GM21381 (cell line): ENCODE data around the gene PPP2CA.
"Not testable (repeated sequence)": the region's sequence is repeated elsewhere in the genome, so short reads cannot be mapped to it uniquely, and the experiment has no call there.

Experiments
- ATAC-seq: cut with Tn5 transposase; IDR thresholded peaks from one replicate; pipeline ENCODE4 v1.9.1; 2021; ENCODE audit warnings: mild to moderate bottlenecking, moderate library complexity; ENCODE audit not compliant: unreplicated experiment

Gene PPP2CA

DNA sequence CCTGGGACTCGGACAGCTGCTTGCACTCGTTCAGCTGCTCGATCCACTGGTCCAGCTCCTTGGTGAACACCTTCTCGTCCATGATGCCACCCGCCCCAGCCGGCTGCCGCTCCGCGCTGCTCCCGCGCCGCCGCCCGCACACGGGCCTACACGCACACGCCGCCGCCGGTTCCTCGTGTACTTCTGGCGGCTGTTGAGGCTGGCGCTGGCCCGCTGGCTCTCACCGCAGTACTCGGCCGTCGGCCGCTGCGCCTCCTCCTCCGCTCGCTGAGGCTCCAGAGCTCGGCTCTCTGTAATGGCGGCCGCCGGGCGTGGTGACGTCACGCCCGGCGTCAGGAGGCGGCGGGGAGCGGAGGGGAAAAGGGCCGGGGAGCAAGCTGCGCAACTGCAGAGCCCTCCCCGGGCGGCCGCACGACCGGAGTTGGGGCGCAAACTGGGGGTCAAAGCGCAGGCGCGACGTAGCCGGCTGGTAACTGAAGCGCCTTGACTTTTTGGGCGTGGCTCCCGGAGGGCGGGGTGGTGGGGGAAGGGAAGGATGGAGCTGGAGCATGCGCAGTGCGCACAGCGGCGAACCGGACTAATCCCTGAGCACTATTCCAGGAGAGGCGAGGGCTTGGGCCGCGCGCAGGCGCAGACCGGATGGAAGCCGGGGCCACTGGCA is at the start of gene PPP2CA:
PPP2CA (minus strand) TSS at position 294 of the 661 bp plus-strand sequence; CDS start at position 82, 212 bp downstream.
- peak; percentile 77 for ATAC-seq

DNA sequence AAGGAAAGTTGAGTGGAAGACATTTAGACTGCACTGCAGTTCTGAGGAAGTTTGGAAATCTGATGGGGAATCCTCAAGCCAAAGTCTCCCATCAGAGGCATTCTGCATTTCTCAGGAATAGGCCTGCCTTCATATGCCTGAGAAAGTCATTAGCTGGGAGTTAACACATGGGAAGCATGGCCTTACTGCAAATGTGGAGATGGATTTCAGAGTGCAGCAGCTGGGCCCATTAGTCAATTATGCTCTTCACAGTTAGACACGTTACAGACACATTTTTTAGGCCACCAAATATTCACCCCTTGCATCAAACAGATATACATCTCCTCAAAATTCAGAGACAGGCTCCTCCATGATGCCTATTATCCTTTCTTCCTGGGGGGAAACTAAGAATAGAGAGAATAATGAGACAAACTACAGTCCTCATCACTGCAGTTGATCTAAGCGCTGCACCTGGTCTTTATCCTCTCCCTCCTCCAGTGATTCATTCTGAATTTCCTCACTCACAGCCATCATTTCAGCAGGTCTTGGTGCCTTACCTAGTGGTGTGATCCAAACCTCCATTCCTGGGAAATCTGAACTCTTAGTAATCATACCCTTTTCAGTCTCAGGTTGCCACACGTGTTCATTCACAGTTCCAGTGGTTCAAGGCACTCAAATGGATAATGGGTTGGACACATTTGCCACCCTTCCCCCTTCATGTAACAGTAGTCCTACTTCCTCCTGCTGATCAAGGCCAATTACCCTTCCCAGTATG is 47.9 kb upstream of the PPP2CA start:
- no peak for ATAC-seq

DNA sequence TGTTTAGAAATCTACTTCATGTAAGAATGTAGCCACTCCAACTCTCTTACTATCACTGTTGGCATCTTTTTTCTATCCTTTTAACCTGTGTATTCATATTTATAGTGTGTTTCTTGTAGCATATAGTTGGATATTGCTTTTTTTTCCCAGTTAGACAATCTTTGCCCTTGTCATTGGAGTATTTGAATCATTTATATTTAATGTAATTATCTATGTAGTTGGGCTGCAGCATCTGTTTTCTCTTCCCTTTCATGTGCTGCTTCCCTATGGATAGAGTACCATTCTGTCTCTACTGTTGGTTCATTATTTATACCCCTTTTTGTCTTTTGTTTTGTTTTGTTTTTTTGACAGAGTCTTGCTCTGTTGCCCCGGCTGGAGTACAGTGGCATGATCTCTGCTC is 45.2 kb upstream of the PPP2CA start:
- no peak for ATAC-seq

DNA sequence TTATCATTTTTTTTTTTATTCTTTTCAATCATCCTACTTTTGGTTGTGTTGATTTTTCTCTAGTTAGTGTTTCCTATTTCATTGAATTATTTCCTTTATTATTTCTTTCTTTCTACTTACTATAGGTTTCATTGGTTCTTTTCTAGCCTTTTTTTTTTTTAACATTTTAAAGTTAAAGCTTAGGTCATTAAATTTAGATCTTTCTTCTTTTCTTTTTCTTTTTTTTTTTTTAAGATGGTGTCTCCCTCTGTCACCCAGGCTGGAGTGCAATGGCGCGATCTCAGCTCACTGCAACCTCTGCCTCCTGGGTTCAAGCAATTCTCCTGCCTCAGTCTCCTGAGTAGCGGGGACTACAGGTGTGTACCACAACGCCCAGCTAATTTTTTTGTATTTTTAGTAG is 43.0 kb upstream of the PPP2CA start:
- ATAC-seq = no peak

DNA sequence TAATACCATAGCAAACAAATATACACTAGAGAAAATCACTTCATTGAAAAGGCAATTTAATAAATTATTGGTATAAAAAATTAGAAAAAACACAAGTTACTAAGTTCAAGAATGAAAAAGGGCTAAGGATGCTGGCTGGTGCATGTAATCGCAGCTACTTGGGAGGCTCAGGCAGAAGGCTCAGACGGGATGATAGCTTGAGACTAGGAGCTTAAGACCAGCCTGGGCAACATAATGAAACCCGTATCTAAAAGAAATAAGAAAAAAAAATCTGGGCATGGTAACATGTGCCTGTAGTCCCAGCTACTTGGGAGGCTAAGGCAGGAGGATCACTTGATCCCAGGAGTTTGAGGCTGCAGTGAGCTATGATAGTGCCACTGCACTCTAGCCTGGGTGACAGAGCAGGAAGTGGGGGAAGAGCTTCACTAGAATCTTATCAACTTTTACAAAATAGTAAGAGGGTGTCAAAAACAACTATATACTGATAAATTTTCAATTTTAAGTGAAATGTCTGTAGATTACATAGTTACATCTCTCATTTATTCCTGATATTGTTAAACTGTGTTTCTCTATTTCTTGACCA is 42.2 kb upstream of the PPP2CA start:
- ATAC-seq = no peak

DNA sequence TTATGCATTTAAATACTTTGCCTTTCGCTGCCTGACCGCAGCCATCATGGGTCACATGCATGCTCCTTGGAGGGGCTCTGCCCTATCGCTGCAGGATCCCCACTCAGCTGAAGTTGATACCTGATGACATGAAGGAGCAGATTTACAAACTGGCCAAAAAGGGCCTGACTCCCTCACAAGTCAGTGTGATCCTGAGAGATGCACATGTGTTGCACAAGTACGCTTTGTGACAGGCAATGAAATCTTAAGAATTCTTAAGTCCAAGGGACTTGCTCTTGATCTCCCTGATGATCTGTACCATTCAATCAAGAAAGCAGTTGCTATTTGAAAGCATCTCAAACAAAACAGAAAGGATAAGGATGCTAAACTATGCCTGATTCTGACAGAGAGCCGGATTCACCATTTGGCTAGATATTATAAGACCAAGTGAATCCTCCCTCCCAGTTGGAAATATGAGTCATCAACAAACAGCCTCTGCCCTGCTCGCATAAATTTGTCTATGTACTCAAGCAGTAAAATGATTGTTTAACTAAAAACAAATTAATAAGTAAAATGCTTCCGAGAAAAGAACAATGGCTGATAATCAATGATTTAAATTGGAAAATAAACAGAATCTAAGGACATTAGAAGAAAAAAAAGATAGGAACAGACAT is 41.6 kb upstream of the PPP2CA start:
- no peak for ATAC-seq

DNA sequence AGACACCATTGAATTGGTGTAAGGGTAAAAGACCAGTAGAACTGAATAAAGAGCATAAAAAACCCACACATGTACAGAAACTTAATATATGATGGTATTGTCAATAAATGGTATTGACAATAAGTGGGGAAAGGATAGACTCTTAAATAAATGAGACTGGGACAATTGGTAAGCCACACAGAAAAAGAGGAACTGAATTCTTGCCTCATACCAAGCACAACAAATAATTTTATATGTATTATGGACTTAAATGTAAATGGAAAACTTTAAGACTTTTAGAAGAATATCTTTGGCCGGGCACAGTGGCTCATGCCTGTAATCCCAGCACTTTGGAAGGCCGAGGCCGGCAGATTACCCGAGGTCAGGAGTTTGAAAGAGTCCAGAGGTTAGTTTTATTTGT is 37.9 kb upstream of the PPP2CA start:
- no peak for ATAC-seq

DNA sequence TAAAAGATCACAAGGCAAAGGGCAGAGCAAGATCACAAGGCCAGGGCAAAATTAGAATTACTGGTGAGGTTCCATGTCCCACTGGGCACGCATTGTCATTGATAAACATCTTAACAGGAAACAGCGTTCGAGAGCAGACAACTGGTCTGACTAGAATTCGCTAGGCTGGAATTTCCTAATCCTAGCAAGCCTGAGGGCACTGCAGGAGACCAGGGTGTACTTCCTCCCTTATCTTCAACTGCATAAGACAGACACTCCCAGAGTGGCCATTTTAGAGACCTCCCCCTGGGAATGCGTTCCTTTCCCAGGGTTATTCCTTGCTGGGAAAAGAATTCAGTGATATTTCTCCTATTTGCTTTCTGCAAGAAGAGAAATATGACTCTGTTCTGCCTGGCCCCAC is 36.8 kb upstream of the PPP2CA start:
- not testable (repeated sequence) for ATAC-seq

DNA sequence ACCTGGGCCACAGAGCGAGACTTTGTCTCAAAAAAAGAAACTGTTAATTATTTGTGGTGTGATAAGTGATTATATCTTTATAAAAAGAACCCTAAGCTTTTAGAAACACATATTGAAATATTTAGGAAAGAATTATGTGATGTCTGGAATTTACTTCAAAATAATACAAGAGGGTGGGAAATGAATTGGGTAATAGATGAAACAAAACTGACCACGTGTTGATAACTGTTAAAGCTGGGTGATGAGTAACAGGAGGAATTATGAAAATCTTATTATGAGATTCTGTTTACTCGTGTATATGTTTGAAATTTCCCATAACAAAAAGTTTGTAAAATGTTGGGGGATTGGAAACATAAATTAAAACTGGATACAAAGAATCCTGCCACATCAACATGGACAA is 33.0 kb upstream of the PPP2CA start:
- no peak for ATAC-seq

DNA sequence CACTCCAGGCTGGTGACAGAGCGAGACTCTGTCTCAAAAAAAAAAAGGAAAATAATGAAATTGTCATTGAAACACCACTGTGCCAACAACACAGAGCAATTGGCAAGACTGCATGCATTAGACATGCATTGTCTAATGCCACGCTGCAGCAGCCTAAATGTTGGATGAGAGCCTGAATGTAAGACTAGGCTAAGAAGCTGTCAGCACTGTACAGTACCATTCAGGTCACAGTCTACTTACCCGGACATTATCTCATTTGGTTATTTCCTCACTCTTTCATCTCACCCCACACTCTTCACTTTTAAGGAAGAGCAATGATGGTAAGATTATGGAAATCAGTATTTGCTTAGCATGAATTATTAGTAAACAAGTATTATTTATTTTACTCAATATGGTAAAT is 31.3 kb upstream of the PPP2CA start:
- no peak for ATAC-seq

DNA sequence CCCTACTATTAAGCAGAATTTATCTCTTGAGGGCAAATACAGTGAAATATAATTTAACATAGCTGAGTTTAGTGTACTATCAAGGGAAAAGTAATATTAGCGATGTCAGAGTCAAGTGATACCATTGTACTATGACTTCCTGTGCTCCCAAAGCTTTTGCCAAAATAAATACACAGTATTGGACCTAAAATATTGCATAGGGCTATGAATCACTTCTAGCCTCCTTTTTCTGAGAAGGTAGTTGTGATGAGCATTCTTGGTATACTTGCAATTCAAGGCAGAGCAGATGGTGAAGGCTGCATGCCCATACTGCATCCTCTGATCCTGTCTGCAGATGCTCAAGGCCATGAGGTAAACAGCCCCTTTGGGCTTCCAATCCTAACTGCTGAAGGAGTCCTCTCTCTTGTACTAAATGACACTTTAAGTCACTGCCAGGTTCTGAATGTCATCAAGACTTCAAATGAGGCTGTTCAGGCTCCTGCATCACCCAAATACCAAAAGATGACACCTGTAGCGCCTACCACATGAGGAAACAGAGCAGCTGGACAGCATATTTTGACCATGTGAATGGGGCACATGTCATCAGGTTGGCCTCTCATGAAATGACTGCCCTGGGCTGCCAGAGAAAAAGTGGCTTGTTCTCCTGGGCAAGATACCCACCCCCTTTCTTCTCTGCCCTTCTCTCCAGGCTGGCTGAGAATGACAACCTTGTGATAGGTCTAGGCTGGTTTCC is 29.7 kb upstream of the PPP2CA start:
- no peak for ATAC-seq

DNA sequence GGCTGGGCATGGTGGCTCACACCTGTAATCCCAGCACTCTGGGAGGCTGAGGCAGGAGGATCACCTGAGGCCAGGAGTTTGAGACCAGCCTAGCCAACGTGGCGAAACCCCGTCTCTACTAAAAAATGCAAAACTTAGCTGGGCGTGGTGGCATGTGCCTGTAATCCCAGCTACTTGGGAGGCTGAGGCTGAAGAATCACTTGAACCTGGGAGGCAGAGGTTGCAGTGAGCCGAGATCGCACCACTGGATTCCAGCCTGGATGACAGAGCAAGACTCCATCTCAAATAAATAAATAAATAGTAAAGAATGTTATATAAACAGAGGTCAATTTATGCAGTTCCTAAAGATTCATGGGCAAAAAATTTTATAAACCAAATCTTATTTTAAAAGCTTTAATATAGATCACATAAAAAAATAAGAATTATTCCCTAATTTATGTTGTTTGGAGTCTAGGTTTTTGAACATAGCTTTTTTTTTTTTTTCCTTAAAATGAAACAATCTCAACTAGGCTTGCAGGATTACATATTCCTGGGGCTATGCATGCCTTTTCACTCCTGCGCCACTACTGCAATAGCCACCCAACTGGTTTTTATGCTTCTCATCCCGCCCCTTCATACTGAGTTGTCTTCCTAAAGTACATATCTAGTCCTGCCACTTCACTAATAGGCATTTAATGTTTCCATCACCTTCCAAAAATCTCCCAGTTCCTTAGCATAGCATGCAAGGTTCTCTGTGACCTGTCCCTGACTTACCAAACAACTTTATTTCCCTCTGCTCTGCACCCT is 27.7 kb upstream of the PPP2CA start:
- ATAC-seq = not testable (repeated sequence)

DNA sequence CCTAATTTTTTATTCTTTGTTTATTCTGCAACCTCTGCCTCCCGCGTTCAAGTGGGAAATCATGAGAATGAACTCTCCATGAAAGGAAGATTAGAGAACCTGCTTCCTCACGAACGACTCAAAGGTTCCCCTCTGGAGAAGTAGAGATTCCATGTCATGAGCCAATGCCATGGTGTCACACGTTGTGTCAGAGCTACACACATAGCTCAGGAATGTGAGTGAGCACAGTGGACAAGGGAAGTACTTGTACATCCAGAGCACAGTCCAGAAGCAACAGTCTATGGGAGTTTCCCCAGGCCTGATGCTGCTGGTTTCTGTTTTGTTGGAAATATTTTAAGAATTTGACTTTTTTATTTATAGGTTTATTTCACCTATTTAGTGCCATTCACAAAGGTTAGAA is 26.8 kb upstream of the PPP2CA start:
- no peak for ATAC-seq

DNA sequence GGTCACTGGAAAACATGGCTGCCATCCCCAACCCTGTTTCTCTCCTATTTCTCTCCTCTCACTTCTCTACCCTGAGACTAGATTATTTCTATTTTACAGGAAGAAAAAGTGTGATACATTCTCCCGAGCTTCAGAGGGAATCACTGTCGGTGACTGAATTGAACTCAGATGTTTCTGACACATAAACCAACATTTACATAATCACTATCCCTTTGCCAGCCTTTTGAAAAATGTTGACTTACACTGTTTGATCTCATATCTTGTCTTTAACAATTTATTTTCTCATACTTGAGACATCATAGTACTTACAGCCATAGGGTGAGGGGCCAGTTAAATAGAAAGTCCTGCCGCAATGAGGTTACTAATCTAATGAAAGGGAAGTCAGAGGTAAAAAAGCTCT is 25.1 kb upstream of the PPP2CA start:
- no peak for ATAC-seq

DNA sequence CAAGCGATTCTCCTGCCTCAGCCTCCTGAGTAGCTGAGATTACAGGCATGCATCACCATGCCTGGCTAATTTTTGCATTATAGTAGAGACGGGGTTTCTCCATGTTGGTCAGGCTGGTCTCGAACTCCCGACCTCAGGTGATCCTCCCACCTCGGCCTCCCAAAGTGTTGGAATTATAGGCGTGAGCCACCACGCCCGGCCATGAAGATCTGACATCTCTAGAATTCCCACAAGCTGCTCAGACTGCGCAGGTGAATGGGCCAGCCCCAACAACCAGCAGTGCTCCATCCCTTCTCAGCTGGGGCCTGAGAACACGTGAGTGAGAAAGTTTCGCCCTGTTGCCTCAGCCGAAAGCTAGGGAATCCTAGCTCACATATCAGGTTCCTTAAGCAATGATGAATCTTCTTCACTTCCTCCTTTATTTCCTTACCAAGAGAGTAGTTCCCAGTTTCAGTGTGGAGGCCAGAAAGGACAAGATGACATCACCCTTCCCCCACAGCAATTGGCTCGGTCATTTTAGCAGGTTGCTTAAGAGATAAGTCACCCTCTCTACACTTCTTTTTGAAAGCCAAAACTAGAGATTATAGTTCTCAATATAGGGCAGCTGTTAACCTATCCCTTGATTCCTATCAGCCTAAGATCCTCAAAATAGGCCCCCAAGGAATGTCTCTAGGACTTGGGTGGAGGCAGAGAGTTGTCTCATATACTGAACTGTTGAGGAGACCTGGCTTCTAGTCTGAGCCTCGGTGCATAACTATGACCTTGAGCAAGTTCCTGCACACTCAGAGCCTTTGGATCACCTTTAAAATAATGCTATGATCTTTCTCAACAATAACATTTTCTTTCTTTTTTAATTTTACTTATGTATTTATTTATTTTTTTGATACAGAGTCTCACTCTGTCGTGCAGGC is 23.9 kb upstream of the PPP2CA start:
- ATAC-seq = no peak

DNA sequence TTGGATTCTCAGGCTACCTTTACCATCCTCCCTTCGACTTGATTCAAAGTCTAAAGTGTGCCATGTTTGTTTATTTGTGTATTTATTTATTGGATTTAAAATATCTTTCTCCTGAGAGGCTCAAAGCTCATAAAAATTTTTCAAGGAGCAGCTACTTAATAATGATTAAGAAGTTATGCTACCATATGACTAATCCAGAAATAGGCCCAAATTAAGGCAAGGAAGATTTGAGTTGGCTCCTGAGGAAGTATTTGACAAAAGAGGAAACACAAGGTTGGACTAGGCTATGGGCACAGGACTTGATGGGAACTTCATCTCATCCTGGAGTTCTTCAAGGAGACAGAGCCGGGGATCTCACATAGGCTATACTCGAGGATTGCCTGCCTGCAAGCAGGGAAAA is 22.4 kb upstream of the PPP2CA start:
- ATAC-seq = no peak

DNA sequence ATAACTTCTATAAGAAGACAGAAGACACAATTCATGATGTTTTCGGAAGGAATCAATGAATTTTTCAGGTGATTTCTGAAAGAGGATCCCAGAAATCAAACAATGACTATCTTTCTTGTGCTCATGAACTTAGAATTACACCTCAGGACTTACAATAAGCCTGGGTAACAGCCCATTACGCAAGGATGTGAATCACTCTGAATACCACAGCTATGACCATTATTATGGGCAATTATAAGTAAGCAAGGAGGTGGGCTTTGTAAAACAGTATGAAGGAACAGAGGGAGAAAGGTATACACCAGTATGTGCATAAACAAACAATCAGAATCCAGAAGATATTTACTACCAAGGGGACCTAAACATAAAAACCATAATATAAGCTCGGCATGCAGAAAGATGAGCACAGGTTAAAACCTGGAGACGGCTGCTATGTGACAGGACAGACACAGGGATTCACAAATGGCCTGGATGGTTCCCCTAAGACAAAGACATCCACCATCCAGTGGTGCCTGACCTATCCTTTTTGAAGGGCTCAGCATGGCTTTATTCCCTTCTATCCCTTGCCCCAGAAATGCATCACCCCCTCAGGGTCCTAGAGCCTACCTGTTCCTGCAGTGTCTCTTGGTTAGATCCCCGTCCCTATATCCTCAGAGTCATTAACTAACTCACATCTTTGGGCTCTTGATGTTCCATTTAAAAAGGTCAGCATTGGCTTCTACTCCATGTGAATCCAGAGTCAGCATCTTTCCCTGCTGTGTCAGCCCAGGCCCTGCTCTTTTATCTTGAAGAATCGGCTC is 21.8 kb upstream of the PPP2CA start:
- ATAC-seq = no peak

DNA sequence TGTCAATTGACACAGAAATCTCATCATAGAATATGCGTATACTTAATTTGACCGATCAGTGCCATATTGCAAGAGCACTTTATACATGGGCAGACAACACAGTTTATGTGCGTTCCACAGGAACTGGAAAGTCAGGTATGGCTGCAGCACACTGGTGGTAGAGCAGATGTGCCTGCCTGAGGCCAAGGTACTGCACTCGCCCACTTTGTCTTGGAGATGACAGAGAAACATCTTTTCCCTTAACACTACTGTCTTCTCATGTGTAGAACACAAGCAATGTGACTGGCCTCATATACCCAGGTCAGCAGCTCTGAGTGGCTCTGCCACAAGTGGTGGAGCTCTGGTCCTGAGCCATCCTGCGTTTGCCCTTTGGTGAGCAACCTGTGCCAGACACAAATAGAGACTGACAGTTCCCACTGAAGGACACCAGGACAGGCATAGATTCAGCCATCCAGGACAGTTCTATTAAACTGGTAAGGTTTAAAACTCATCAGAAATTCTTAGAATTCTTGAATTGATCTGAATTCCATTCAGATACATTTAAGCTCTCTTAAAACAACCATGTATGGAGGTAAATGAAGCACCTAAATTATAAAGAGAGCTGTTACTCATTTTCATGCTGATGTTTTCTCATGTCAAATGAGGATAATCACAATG is 21.0 kb upstream of the PPP2CA start:
- ATAC-seq = no peak
